IPS-18a (cell line): ENCODE results near the gene FFAR3.

ENCODE experiments used
- H3K27ac ChIP-seq: one replicate; pipeline ENCODE4 v1.5.1; 2013; ENCODE audit warnings: low read length
- H3K27me3 ChIP-seq: one replicate; pipeline ENCODE4 v1.6.1; 2013; ENCODE audit warnings: mild to moderate bottlenecking, low read length; ENCODE audit not compliant: control insufficient read depth, insufficient read depth
- H3K36me3 ChIP-seq: one replicate; pipeline ENCODE4 v1.6.1; 2013; ENCODE audit warnings: low read depth, low read length; ENCODE audit not compliant: control insufficient read depth
- H3K4me1 ChIP-seq: one replicate; pipeline ENCODE4 v1.6.1; 2013; ENCODE audit warnings: low read depth, low read length; ENCODE audit not compliant: control insufficient read depth
- H3K4me3 ChIP-seq: one replicate; pipeline ENCODE4 v1.5.1; 2013; ENCODE audit warnings: low read length
- H3K9ac ChIP-seq: one replicate; pipeline ENCODE4 v1.6.1; 2013; ENCODE audit warnings: mild to moderate bottlenecking, low read length, moderate library complexity
- H3K9me3 ChIP-seq: one replicate; pipeline ENCODE4 v1.6.1; 2013; ENCODE audit warnings: low read depth, low read length; ENCODE audit not compliant: control insufficient read depth

Gene FFAR3

DNA sequence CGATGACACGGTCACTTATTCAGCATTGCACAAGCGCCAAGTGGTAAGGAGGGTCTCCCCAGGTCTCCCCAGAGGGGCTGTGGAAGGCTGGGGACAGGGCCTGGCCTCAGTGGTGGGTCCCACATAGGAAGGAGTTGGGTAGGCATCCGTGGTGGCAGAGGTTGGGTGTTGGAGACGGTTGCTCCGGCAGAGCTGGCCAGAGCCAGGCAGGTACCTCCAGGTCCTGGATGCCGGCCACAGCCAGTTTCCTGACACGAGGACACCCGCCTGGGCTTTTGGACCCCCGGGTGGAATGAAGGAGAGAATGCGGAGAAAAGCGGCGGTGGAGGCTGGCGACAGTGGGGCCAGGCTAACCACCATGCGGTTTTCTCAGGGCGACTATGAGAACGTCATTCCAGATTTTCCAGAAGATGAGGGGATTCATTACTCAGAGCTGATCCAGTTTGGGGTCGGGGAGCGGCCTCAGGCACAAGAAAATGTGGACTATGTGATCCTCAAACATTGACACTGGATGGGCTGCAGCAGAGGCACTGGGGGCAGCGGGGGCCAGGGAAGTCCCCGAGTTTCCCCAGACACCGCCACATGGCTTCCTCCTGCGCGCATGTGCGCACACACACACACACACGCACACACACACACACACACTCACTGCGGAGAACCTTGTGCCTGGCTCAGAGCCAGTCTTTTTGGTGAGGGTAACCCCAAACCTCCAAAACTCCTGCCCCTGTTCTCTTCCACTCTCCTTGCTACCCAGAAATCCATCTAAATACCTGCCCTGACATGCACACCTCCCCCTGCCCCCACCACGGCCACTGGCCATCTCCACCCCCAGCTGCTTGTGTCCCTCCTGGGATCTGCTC, 11.8 kb upstream of the FFAR3 start:
- no peaks in the 10 kb centered on the region for H3K9me3 ChIP-seq
- H3K27ac ChIP-seq: no peak overlapping the region
- H3K4me1 ChIP-seq: no peaks in the 10 kb centered on the region
- H3K36me3 ChIP-seq: no peaks in the 10 kb centered on the region
- H3K4me3 ChIP-seq: no peak overlapping the region
- H3K27me3 ChIP-seq: no peaks in the 10 kb centered on the region
- H3K9ac ChIP-seq: no peak overlapping the region

- Histone ChIP-seq H3K36me3 (no peaks in the 10 kb centered on the region), H3K9me3 (no peaks in the 10 kb centered on the region), H3K27ac (no peak within 1 kb of the TSS), H3K27me3 (no peaks in the 10 kb centered on the region), H3K4me3 (no peak within 1 kb of the TSS), H3K4me1 (no peaks in the 10 kb centered on the region), H3K9ac (no peak within 1 kb of the TSS)
Measured at GRCh38 chr19:35347171-35347929, 10.9 kb upstream of the FFAR3 start, which contains the start of gene FFAR1. TSS of gene FFAR1 (plus strand) at chr19:35347902. CDS start at chr19:35351552, 3,650 bp downstream.

DNA sequence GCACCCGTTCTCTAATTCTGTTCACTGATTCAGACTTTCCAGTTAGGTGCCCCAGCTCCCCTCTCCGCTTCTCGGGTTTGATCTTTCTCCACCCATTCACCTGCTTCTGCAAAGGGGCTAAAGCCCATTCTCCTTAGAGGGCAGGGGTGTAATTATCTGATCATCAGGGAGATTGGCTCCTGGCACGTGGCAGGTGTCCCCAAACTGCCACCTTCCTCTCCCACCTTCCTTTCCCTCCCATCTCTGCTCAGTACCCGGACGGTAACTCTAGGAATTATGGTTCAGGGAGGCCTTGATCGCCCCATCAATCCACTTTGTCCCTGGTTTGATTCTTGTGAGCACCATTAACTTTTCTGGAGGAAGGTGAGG, 10.3 kb upstream of the FFAR3 start:
- no peaks in the 10 kb centered on the region for H3K9me3 ChIP-seq
- no peaks in the 10 kb centered on the region for H3K4me1 ChIP-seq
- no peak overlapping the region for H3K4me3 ChIP-seq
- H3K36me3 ChIP-seq: no peaks in the 10 kb centered on the region
- H3K9ac ChIP-seq: no peak overlapping the region
- H3K27me3 ChIP-seq: no peaks in the 10 kb centered on the region
- H3K27ac ChIP-seq: no peak overlapping the region

DNA sequence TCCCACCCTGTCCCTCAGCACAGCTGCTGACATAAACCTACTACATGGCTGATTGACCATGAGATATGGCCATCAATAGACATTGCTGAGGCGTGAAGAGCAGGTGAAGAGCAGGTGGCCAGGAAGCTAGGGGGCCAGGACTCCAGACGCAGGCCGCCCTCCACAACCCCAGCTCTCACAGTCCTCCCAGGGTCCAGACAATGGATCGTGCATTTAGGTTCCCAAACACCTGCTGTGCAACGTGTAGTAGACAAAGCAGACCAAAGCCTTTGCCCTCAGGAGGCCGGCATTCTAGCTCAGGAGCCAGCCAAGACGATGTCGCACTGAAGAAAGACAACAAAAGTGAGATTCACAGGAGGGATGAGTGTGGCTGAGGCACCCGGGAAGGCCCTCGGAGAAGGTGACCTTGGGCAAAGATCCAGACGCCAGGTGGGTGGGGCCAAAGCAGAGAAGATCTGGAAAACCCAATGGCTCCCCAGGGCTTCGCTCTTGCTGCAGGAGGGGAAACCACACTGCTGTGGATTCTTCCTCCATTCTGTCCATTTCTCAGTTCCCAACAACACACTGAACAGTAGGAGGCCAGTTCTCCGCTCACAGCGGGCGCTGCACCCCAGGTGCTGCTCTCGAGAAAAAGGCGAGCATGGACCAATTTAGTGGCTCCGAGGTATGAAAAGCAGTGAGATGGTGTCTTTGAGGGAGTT, 9.2 kb upstream of the FFAR3 start:
- no peaks in the 10 kb centered on the region for H3K4me1 ChIP-seq
- no peaks in the 10 kb centered on the region for H3K36me3 ChIP-seq

DNA sequence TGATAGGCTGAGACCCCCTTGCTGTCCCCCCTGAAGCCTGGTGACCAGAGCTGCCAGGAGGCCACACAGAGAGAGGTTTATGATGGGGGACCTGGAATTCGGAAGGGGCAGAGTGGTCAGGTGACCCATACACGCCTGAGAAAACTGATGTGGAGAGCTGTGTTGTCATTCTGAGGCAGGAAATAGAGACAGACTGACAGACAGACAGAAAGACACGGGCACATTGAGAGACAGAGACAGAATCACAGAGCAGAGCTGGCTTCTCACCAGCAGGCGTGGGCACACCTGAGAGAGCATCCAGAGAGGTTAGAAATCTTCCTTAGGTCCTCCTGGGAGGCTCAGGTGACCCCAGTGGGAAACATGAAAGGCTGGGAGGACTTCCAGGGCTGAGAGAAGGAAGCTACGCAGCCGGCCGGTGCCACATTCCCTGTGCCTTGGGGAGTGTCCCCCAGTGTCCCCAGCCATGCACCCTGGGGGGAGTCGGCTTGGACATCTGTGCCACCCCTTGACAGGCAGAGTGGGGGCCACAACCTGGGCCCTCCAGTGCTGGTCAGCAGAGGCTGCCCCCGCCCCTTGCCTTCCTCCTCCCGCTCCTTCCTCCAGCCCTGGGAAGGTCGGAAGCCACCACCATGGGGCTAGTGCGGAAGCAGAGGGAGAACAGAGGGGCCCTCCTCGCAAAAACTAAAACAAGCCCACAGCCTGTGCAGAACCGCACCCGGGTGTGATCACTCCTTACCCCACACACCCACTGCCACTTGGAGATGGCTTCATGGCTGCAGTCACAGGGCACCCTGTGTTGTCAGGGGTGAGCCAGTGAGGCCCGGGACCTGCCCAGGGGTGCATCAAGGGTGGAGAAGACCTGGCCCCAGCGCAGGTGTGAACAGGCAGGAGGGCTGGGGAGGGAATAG, 8.4 kb upstream of the FFAR3 start:
- Histone ChIP-seq H3K36me3 (no peaks in the 10 kb centered on the region), H3K9me3 (no peaks in the 10 kb centered on the region), H3K9ac (no peak overlapping the region), H3K4me3 (no peak overlapping the region), H3K4me1 (no peaks in the 10 kb centered on the region), H3K27ac (no peak overlapping the region), H3K27me3 (no peaks in the 10 kb centered on the region)

More for the DNA sequence above, 9.2 kb upstream of the FFAR3 start:
- no peak overlapping the region for H3K9ac ChIP-seq
- no peaks in the 10 kb centered on the region for H3K9me3 ChIP-seq
- H3K27me3 ChIP-seq: no peaks in the 10 kb centered on the region
- H3K4me3 ChIP-seq: no peak overlapping the region
- H3K27ac ChIP-seq: no peak overlapping the region

- H3K9ac ChIP-seq: no peak overlapping the region
- no peak overlapping the region for H3K4me3 ChIP-seq
- no peaks in the 10 kb centered on the region for H3K4me1 ChIP-seq
- no peaks in the 10 kb centered on the region for H3K27me3 ChIP-seq
- no peak overlapping the region for H3K27ac ChIP-seq
- no peaks in the 10 kb centered on the region for H3K9me3 ChIP-seq
- H3K36me3 ChIP-seq: no peaks in the 10 kb centered on the region
Measured at GRCh38 chr19:35350591-35350990, 7.7 kb upstream of the FFAR3 start.

GRCh38 chr19:35351411-35352176, 6.7 kb upstream of the FFAR3 start:
- no peak overlapping the region for H3K4me3 ChIP-seq
- no peaks in the 10 kb centered on the region for H3K27me3 ChIP-seq
- H3K27ac ChIP-seq: no peak overlapping the region
- H3K4me1 ChIP-seq: no peaks in the 10 kb centered on the region
- H3K9ac ChIP-seq: no peak overlapping the region
- H3K36me3 ChIP-seq: no peaks in the 10 kb centered on the region
- H3K9me3 ChIP-seq: no peaks in the 10 kb centered on the region

GRCh38 chr19:35352177-35352447, 6.1 kb upstream of the FFAR3 start:
- H3K4me1 ChIP-seq: no peaks in the 10 kb centered on the region
- H3K4me3 ChIP-seq: no peak overlapping the region
- H3K27me3 ChIP-seq: no peaks in the 10 kb centered on the region
- no peak overlapping the region for H3K27ac ChIP-seq
- no peaks in the 10 kb centered on the region for H3K9me3 ChIP-seq
- no peak overlapping the region for H3K9ac ChIP-seq
- H3K36me3 ChIP-seq: no peaks in the 10 kb centered on the region

- Histone ChIP-seq H3K27ac (no peak overlapping the region), H3K9ac (no peak overlapping the region), H3K36me3 (no peaks in the 10 kb centered on the region), H3K27me3 (no peaks in the 10 kb centered on the region), H3K4me1 (no peaks in the 10 kb centered on the region), H3K9me3 (no peaks in the 10 kb centered on the region), H3K4me3 (no peak overlapping the region)
Measured at GRCh38 chr19:35352448-35353304, 5.6 kb upstream of the FFAR3 start.

DNA sequence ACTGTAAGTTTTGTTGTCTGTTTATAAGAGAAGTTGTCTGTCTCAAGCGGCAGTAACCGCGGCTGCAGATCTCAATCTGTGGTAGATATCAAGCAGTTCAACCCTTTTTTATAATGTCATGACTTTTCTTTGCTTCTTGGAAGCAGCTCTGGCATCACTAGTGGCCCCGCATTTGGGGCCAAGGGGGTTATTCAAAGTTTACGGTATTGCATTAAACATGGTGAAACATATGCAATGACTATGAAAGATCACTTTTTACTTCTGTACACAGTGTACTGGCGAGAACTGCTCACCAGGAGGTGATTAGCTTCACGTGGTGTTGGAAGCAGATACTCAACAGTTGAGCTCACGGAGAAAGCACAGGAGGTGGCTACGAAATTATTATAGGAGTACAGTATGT, 4.6 kb upstream of the FFAR3 start:
- no peak overlapping the region for H3K9ac ChIP-seq
- no peaks in the 10 kb centered on the region for H3K4me1 ChIP-seq
- no peak overlapping the region for H3K4me3 ChIP-seq

More for the DNA sequence above, 4.6 kb upstream of the FFAR3 start:
- no peak overlapping the region for H3K27ac ChIP-seq
- H3K36me3 ChIP-seq: no peaks in the 10 kb centered on the region
- no peaks in the 10 kb centered on the region for H3K9me3 ChIP-seq
- no peaks in the 10 kb centered on the region for H3K27me3 ChIP-seq
